GM12874 (cell line): ENCODE data around the gene RHOT2.

Source experiments
- TF ChIP-seq, protein P1 (sequence below): IDR thresholded peaks from 2 replicates; pipeline ENCODE4 v1.5.1; 2011; ENCODE audit warnings: low read depth, mild to moderate bottlenecking, control low read depth, low read length, moderate library complexity; ENCODE audit not compliant: insufficient read depth

The RHOT2 gene

DNA sequence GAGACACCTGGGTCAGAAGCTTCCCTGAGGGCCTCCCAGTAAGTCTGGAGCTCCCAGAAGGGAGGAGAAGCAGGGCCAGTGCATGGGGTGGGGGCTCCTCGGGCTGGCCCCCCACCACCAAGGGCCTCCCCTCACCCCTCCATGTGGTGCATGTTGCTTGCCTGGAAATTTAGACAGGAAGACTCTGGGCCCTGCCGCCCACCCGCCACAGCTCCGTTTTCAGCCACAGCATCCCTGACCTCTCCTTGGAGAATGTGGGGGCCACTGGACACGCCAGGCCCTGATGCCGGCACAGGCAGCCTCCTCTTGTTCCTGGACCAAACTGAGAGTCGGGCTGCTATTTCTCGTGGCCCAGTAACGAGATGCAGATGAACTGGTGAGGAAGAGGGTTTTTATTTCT is 29.1 kb upstream of the RHOT2 start:
- TF ChIP-seq, protein P1, sequence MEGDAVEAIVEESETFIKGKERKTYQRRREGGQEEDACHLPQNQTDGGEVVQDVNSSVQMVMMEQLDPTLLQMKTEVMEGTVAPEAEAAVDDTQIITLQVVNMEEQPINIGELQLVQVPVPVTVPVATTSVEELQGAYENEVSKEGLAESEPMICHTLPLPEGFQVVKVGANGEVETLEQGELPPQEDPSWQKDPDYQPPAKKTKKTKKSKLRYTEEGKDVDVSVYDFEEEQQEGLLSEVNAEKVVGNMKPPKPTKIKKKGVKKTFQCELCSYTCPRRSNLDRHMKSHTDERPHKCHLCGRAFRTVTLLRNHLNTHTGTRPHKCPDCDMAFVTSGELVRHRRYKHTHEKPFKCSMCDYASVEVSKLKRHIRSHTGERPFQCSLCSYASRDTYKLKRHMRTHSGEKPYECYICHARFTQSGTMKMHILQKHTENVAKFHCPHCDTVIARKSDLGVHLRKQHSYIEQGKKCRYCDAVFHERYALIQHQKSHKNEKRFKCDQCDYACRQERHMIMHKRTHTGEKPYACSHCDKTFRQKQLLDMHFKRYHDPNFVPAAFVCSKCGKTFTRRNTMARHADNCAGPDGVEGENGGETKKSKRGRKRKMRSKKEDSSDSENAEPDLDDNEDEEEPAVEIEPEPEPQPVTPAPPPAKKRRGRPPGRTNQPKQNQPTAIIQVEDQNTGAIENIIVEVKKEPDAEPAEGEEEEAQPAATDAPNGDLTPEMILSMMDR: no peak

DNA sequence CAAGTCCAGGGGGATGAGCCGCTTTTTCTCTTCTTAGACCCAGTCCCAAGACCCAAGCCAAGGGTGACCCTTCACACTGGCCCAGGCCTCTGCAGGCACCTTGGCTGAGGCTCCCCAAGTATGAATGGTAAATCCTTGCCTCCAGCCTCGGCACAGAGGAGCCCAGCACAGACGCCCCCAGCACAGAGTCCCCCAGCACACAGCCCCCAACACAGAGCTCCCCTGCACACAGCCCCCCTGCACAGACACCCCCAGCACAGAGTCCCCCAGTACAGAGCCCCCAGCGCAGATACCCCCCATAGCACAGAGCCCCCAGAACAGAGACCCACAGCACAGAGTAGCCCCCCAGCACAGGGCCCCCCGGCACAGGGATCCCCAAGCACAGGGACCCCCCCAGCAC is 27.3 kb upstream of the RHOT2 start:
- TF ChIP-seq, protein P1: no peak

DNA sequence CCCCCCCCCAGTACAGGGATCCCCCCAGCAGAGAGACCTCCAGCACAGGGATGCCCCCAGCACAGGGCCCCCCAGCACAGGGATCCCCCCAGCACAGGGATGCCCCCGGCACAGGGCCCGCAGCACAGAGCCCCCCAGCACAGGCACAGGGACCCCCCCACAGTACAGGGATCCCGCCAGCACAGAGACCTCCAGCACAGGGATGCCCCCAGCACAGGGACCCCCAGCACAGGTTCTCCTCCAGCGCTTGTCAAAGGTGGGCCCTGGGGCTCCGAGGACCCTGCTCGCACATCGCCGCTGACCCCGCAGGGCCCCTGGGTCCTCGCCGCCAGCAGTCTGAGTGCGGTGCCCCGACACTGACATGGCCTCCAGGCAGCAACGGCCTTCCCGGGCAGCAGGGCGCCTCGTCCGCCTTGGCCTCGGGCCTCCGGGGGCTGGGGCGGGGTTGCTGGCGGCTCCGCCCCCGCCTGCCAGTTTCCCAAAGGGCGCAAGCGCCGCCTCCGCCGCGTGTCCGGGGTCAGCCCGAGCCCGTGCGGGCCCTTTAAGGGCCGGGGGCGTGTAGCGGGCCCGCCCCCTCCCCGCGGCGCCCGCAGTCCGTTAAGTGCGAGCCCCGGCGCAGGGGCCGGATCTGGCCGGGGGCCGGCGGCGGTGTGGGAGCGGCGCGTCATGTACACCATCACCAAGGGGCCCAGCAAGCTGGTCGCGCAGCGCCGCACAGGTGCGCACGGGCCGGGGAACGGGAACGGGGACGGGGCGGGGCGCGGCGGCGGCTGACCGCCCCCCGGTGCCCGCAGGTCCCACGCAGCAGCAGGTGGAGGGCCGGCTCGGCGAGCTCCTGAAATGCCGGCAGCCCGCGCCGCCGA is 26.4 kb upstream of the RHOT2 start, which contains the start of gene MCRIP2:
TSS of gene MCRIP2 (plus strand) at position 503 of the 863 bp plus-strand sequence. CDS start at position 667, 164 bp downstream.
- TF ChIP-seq, protein P1: no peak

DNA sequence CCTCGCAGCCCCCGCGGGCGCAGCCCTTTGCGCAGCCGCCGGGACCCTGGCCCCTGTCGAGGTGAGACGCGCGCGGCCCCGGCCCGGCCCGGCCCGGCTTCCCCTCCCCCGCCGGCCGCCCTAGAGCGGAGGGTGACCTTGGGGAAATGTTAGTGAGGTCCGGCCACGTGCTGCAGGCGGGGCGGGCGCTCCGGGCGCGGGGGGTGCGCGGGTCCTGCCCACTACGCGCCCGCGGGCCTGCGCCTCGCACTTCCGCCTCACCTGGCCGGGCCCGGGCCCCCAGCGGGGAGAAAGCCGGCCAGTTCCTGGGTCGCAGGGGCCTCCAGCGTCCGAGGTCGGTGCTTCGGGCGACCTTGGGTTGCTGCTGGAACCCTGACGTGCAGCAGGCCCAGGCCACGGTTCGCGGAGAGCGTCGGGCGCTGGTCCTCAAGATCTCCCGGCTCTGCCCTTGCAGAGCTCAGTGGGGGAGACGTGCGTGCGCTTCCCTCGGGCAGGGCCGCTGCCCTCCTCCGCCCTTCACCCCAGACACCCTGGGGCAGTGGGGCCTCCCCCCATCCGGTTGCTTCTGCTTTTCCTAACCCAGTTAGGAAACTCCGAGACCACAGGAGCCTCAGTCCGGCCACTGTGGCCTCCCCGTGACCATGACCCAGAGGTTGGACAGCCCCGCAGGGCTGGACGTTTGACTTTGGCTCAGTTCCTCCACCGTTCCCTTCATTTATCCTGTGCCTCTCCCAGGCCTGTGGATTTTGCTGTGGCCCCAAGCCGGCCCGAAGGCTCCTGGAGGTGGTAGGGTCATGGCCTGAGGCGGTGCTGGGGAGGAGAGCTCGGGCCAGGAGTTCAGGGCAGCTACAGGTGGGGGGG is 25.5 kb upstream of the RHOT2 start:
- TF ChIP-seq, protein P1: no peak

DNA sequence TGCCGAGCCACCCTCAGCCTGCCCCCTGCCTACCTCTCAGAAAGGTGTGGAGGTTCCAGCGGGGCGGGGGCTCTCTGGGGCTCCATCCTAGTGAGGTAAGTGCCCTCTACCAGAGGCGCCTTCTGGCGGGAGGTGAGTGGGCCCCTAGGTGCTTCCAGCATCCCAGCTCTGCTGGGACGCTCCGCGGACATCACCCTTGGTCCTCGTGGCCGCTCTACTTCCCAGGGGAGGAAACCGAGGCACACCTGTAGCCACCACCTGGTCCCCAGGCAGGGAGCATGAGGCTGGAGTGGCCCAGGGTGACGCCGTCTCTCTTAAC is 24.9 kb upstream of the RHOT2 start:
- TF ChIP-seq, protein P1: no peak

DNA sequence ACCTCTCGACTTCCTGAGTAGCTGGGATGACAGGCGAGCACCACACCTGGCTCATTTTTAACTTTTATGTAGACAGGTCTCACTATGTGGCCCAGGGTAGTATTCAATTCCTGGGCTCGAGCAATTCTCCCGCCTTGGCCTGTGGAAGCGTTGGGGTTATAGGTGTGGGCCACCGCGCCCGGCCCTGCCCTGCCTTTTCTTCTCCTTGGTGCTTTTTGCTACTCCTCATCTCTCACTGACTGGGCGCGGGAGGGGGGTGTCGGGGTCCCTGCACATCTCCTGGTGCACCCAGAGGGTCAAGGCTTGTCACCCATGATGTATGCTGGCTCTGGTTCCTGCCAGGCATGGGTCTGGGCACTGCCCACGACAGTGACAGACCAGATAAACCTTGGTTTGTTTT is 23.4 kb upstream of the RHOT2 start:
- TF ChIP-seq, protein P1: no peak
